Astrocyte (in vitro differentiated cells and primary cell): Measurements from ENCODE around the gene CCL13.

Source experiments
- EZH2 ChIP-seq: IDR thresholded peaks from 2 replicates; pipeline ENCODE4 v1.6.1; 2012; ENCODE audit warnings: mild to moderate bottlenecking, low read length, inconsistent platforms; ENCODE audit not compliant: insufficient read depth
- TF ChIP-seq, protein P1 (sequence below): IDR thresholded peaks from 2 replicates; pipeline ENCODE4 v1.5.1; 2011; ENCODE audit warnings: low read depth, mild to moderate bottlenecking, inconsistent platforms, low read length, moderate library complexity; ENCODE audit not compliant: insufficient read depth

DNA sequence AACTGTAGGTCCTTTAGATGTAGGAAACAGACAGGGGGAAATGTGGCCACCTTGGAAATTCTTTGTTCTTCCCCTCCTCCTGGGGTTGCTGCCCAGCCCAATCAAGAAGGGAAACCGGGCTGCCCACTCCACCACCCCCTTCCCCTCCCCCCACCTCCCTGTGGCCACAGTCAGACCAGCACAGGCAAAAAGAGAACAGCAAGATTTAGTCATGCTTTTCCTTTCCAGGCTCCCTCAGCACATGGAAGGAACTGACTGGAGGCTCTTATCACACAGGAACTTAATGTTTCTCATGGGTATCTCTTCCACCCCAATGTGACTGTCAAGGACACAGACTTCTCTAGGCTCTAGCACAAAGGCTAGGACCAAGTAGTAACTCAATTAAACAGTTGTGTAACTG, 9.7 kb downstream of the CCL13 start:
- TF ChIP-seq, protein P1, sequence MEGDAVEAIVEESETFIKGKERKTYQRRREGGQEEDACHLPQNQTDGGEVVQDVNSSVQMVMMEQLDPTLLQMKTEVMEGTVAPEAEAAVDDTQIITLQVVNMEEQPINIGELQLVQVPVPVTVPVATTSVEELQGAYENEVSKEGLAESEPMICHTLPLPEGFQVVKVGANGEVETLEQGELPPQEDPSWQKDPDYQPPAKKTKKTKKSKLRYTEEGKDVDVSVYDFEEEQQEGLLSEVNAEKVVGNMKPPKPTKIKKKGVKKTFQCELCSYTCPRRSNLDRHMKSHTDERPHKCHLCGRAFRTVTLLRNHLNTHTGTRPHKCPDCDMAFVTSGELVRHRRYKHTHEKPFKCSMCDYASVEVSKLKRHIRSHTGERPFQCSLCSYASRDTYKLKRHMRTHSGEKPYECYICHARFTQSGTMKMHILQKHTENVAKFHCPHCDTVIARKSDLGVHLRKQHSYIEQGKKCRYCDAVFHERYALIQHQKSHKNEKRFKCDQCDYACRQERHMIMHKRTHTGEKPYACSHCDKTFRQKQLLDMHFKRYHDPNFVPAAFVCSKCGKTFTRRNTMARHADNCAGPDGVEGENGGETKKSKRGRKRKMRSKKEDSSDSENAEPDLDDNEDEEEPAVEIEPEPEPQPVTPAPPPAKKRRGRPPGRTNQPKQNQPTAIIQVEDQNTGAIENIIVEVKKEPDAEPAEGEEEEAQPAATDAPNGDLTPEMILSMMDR = no peak
- TF ChIP-seq EZH2 = no peak
